ENCODE measurements around the gene ANO6.

DNA sequence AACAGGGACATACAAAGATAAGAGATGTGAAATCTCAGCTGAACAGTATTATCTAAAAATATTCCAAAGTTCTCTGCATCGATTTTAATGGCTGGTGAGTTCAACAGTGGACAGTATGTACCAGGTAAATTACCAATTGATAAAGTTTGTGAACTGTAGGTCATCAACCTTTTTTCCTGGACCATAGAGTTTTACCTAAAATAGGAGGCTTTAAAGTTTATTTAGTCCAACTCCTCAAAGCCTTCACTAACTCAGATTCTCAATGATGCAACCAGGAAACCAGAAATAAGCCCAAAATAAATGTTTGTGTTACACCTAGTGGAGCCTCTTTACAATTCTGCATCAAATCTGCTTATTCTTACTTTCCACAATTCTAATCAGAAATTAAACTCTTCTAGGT lies 205.8 kb downstream of the ANO6 start:
- TF ChIP-seq, protein P1, sequence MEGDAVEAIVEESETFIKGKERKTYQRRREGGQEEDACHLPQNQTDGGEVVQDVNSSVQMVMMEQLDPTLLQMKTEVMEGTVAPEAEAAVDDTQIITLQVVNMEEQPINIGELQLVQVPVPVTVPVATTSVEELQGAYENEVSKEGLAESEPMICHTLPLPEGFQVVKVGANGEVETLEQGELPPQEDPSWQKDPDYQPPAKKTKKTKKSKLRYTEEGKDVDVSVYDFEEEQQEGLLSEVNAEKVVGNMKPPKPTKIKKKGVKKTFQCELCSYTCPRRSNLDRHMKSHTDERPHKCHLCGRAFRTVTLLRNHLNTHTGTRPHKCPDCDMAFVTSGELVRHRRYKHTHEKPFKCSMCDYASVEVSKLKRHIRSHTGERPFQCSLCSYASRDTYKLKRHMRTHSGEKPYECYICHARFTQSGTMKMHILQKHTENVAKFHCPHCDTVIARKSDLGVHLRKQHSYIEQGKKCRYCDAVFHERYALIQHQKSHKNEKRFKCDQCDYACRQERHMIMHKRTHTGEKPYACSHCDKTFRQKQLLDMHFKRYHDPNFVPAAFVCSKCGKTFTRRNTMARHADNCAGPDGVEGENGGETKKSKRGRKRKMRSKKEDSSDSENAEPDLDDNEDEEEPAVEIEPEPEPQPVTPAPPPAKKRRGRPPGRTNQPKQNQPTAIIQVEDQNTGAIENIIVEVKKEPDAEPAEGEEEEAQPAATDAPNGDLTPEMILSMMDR (IDR thresholded peaks at IDR 0.05) = no peak
- no peak for TF ChIP-seq POLR2A (IDR thresholded peaks at IDR 0.05)
